Keratinocyte (primary cell): ENCODE measurements around the gene SRSF2.

Experiments used
- CTCF ChIP-seq, 3 experiments: IDR thresholded peaks in 1 of 3; conservative IDR thresholded peaks in 1 of 3; optimal IDR thresholded peaks in 1 of 3; 2 replicates in 2 of 3; 3 replicates in 1 of 3; pipeline versions ENCODE3 to v1.5.1; 2011; ENCODE audit warnings: low read length in 3 of 3, mild to moderate bottlenecking in 3 of 3, moderate library complexity in 2 of 3, control low read depth in 1 of 3, inconsistent platforms in 1 of 3; ENCODE audit not compliant: insufficient read depth in 2 of 3; ENCODE audit errors: extremely low read depth in 1 of 3
- EZH2 ChIP-seq: IDR thresholded peaks from one replicate; pipeline ENCODE4 v1.6.1; 2012; ENCODE audit warnings: inconsistent platforms, mild to moderate bottlenecking, low read length, moderate library complexity

GRCh38 chr17:76772842-76773525 is 35.9 kb upstream of the SRSF2 start:
- TF ChIP-seq CTCF (optimal IDR thresholded peaks at IDR 0.05 in 1 of 3, IDR thresholded peaks at IDR 0.05 in 1 of 3, conservative IDR thresholded peaks at IDR 0.05 in 1 of 3; ENCODE audit: extremely low read depth in 1 of 3, insufficient read depth in 2 of 3, low read length in 3 of 3): peak in 1 of 3 experiments; percentile 7
- no peak for TF ChIP-seq EZH2
